Stimulated activated CD4-positive, alpha-beta T cell treated with anti-CD3 and anti-CD28 coated beads, Interleukin-4, amount 100 ng/mL, for 1 hour (primary cell): ENCODE data around the gene BNC2.

Source experiments
- DNase-seq: peaks from one replicate; pipeline ENCODE4 v3.0.0-alpha.2; 2020

Gene BNC2

DNA sequence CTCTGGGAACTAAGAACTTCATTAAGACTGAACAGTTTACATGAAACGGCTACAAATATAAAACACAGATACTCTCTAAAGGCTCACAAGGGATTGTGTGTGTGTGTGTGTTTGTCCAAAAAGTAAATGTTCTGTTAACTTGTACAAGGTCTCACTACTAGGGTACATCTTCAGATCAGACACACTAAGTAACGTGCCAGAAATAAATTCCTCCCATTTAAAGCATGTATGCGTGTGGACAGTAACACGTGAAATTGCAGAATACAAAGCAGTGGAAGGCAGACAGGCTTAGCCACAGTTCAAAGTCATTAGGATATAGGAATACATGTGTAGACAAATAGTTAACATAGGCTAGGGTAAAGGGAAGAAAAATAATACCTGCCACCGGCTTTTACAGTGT, 1.8 kb downstream of the BNC2 start:
- DNase-seq = no peak

DNA sequence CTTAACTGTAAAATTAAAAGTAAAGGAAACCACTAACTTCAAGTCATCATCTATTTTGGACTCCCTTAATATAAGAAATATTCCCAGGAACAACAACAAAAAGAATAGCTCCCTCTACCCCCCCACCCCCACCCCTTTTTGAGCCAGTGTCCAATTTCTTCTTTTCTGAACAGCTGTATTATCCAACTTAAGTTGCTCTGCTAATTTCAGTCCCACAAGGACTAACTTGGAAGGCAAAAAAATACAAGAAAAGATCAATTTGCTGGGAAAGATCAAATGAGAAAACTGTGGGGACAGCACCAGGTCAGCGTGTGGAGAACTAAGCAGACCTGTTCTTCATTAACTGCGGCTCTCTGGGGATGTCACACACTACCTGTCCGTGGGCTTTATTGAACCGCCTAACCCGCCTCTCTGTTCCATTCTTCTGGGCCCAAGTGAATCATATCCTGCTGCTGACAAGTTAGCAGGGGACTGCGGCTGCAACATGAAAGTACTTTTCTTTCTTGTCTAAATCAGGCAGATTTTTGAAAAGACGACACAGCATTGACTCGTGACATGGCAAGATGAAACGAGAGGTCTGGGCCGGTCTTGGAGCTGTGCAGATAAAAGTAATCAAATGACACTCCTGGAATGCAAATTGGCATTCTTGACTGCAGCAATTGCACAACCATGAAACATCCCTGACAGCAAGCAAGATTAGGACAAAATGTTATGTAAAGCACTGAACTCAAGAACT, 2.7 kb downstream of the BNC2 start:
- no peak for DNase-seq

DNA sequence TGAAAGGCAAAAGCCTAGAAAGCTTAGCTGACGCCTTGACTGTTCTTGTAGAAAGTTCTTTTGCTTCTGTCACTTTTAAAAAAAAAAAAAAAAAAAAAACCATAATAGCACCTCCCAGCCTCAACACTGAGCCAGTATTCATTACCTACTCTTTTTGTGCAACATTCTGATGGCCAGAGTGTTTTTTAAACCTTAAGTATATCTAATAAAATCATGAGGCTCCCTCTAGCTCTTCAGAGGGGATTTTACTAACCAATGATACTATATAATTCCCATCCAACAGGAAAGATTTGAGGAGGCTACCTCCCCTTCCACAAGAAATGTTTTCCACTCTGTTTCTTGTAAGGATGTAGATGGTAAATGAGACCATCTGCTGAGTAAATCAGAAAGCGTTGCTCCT, 3.9 kb downstream of the BNC2 start:
- DNase-seq = no peak

DNA sequence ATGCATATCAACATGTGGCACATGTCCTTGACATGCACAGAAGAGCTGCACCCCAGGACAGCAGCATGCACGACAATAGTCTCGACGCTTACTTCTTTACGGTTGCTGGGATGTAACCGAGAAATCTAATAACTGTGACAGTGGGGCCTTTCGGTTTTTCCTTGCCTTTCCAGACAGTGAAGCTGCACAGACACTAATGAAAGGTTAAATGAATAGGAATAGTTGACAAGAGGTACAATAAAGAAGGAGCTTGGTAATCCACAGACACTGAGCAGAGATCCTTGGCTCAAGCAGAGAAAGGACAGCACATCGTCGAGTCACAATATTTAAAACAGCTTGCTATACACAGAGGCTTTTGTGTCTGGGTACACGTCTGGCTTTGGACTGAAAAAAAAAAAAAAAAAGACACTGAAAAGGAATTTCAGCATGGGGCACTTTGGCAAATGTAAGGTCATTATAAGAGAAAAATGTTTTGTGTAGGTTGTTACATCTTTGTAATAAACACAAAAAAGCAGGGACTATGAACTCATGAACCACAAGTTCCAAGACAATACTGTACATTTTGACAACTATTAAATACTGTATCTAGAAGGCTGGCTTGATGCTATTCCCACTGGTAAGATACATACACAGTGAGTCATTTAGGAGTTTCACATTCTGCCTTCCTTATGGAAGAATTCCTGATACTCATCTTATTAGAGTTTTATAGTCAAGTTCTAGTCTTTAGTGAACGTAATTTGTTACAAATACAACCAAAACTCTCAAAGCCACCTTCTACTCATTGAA, 5.6 kb downstream of the BNC2 start:
- no peak for DNase-seq

DNA sequence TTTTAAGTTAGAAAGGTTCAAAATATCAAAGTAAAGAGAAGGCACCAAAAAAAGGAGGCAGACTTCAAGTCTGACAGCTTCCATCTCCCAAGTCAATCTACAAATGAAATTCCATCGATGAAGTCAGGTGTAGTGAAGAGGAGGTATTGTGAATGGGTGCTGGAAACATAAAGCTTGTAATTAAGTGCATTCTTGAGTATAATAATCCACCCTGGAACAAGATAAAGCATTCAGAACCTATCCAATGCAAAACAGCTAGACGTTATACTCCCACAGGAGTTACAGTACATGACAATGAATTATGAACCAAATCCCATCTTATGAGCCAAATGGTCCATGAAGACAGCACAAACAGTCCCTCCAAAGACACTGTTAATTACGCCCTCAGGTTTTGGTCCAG, 22.3 kb downstream of the BNC2 start:
- no peak for DNase-seq

DNA sequence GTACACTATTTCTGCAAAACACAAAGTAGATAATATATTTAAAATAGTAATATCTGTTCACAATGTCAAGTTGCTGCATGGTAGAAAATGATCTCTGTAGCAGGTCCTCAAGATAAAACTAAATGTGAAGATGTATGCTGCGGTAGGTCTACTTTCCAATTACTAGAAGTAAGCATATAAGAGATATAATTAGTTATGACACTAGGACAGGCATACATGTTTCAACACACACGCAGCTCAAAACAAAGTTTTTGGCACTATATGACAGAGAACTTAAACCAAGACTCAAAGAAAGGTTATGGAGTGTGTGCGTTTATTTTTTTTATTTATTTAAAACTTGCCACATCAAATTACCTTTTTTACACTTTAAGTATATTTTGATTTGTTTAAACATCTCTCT, 23.5 kb downstream of the BNC2 start:
- DNase-seq = no peak

DNA sequence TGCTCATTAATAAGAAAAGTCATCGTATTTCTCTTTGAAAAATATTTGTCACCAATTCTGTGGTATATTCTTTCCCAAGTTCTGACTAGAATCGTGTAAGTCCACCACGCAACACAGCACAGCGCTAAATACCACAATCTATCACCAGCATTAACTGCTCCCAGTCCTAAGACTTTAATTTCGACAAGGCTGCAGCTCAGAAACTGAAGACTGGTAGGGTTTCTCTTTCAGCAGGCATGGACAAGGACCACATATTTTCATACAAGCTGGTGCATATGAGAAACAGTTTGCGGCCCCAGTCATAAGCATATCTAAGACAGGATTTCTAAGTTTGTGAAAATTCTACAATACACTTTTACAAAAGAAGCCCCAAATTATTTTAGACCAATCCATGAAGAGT, 24.1 kb downstream of the BNC2 start:
- no peak for DNase-seq

DNA sequence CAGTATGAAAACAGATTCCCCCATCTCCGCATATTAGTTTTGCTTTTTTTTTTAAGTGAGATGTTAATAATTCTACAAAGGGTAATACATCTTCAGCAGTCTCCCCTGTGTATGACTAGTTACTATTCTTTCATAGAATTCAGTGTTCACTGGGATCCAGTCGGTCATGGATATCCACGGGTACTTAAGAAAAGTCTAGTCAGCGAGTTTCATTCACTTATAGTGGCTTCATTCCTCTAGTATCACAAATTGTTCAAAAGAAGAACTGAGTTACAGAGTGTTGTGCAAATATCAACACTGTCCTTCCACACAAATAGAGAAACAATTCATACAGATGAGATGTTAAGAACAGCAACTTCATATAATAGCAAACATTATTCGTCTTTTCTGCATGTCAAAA, 35.7 kb downstream of the BNC2 start:
- DNase-seq = no peak

DNA sequence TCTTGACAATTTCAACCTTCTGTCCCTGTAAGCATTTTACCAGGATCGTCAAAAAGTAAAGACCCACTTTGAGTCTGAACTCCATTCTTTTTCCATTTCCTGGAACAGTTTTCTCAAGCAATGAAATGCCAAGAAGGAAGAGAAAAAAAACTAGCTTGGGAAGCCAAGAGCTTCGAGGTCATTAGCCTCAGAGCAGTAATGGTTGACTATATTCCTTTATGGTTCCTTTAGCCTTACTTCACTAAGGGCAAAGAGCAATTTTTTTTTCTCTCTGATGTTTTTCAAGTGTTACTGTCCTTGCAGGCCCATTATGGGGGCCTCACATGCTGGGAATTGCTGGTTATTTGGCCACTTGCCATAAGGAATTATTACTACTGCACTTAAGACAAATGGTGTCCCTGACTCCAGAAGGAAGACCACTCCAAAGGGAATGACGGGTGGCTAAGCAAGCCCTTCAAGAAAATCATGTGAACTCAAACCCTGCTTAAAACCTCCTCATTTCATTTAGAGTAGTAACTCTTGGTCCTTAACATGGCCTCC, 37.1 kb downstream of the BNC2 start:
- DNase-seq = no peak

DNA sequence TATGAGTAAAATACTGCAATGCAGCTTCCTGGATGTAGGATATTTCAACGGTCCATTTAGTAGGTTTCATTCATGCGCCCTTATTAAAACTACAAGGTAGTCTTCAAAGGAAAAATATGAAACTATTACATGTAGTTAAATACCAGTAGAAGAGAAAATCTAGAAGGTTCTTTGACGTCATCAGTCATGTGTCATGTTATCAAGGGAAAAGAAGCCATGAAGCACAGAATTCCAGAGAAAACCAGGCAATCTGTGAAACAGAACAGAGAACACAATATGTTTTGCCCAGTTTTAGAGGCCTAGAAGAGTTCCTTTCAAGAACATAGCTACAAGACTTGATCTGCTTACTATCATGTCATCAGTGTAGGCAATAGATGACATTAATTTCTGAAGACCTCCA, 38.4 kb downstream of the BNC2 start:
- DNase-seq = no peak

DNA sequence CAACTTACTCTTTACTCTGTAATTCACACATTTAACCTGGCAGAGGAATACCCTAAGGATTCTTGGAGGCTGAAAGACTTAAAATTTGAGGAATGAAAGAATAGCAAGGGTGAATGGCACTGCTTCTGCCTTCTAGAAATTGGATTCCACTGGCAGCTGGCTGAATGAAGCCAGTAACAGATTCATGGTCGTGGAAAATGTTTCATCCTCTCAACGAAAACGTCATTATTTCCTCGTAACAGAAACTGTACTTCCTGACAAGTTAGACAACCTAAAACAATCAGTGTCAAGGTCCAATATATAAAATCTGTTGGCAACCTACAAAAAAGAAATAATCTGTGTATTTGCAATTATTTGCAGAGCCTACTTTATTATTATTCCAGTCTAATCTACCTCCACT, 39.7 kb downstream of the BNC2 start:
- DNase-seq = no peak

DNA sequence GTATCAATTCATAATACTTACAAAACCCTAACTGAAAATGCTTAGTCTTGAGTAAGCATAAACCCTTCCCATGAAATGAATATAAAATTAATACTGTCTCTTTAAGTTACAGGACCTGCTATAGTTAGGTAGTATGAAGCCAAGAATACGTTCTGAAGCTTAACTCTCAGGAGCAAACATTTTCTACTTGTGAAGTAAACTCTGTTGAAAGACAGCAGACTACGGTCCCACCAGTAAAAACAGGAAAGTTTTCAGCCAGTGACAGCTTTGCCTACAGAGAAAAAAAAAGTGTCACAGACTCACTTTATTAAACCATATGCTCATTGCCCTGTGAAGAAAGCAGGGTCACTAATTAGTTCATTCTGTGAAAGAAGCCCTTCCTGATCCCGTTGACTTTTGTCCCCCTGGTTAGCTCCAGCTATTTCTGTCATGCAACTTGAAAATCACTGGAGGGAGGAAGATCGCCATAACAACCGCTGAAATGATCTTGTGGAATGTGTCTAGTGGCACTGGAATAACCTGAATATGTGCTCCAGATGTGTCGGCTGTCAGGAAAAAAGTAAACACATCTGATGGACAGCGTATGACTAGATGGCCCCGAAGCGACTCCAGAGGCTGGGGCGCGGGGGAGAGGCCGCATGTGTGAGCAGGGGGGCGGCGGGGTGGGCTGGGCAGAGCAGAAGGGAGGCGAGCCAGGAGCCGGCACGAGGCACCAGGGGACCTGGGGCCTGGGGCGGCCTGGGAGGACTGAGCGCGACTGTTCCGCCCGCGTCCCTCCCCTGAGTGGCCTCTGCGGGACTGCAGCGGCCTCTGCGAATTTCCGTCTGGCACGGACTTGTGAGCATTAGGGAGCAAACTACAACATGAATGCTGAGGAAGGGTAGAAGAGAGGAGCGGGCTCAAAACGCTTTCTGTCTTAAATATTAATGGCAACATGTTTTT, 41.9 kb downstream of the BNC2 start:
- no peak for DNase-seq

DNA sequence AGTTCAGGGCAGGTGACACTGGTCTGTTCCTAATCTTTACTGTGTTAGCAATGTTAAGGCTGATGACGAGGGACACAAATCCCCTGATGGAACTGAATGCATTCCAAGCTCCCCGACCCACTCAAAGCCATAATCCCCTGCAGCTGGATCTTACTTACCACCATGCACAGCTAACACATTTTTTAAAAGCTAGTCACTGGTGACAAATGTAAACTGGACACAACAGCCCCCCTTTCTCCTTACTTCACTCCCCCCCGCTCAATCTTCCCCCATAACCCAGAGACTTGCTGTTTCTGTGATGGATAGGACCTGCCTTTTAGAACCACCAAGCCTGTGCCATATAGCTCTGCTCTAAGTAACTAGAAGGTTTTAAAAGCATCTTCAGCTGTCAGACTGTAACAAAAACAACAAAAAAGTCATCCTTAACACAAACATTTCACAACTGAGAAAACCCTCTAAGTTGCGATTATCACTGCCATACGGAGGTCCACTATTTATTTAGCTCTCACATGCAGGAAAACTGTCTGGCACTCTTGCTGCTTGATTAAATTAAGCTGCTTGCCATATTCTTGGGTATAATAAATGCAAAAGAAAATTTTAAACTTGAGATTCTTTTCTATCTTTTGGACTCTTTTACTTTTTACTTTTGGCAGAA, 44.4 kb downstream of the BNC2 start:
- DNase-seq = no peak

DNA sequence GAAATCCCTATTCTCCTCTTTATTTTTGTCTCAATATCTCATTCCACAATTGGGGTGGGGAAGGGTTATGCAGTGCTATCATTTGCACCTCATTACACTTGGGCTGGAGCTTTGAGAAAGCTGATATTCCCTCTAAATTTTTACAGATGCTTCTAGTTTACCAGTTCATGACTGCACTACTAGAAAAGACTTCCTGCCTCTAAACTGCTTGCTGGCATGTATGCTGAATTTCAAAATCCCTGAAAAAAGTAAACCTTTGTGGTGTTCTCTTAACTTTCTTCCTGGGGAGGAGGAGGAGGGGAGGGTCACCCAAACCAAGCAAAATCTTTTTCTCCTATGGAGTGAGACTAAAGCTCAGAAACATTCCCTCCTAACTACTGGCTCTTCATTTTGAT, 45.1 kb downstream of the BNC2 start:
- DNase-seq = no peak

DNA sequence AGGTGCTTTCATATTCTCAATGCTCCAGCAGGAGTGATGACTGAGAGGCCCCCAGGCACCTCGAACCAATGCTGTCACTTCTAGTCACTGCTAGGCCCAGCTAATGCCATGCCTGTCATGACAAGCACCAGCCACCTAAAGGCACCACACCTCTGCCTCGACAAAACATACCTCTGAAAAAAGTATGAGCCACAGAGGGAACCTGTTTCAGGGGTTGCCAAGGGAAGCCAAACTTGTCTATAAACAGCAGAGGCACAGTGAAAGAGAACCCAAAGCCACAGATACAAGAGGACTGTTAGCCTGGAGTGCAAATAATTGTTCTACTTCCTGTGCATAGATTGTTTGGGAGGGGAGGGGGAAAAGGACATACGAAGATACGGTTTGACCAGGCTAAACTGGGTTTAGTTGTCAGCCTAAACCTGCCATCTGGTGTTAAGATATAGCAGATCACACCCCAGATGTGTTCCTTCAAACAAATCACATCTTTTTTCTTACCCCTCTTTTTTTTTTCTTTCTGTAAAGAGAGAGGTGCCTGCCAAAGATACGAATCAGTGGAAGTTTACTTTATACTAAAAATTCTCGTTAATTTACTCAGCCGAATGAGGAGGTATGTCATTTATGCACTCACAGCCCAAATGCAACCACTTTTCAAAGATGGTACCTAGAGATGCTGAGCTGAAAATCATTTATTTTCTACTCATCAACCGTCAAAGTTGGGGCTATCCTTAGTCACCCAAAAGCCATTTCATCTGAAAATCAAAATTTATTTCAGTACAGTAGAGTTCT, 45.7 kb downstream of the BNC2 start:
- DNase-seq = no peak

DNA sequence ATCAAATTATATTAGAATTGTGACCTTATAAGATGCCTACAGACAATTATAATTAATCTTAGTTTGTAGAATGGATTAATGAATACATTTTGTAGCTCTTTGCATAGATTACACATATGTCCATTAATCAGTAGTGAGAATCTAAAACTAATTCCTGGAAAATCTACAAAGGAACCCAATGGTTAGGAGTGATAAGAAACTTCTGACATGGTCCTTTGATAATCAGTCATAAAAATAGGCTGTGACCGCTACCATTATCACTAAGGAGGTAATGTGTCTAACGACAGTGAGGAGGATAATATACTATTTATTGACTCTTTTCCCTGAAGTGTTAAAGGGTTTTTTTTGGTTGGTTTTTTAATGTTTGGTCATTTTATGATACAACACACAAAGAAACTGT, 46.6 kb downstream of the BNC2 start:
- DNase-seq = no peak

DNA sequence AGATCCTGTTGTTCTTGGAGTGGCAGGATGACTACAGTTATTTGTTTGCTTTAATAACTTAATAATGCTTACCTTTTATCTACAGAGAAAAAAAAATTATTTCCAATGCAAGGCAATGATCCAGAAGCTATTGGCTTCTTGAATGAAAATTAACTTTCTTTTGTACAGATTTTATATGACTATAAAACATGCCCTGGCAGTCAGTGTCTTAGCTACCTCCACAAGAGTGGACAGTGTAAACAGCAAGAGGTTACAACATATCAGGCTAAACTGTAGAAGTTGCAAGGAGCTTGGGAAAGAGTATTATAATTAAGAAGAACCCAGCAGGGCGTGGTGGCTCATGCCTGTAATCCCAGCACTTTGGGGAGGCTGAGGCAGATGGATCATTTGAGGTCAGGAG, 49.1 kb downstream of the BNC2 start:
- DNase-seq = no peak

DNA sequence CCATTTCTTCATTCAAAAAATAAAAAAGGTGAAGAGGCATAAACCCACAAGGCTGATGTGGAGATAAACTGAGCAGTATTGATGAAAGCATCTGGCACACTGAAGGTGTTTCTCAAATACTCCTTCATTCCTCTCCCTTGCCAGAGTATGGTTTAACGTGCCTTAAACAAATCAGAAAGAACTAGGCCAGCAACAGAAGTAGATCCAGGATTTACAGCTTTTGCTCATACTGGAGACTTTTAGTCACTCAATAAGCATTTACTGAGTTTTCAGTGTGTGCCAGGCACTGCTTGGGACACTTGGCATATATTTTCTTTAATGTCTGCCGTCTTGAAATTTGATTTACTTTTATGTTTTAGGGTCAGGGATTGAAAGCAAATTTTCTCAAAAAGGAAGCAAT, 53.0 kb downstream of the BNC2 start:
- DNase-seq = no peak

DNA sequence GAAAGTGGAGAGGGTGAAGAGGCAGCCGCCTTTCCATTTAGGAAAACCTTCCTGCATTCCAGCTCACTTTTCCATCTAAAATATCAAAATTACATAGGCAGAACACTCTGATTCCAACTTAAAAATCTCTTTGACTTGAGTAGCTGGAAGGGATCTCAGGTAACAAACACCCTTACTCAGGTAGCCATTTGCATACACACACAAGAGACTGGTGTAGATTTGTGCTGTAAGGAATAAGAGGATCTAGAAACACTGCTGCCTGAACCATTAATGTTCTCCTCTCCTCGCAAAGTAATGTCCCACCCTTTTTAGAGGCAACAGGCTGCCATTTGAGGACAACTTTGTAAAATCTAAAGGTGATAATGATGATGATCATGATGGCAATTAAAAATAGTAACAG, 53.5 kb downstream of the BNC2 start:
- DNase-seq = no peak

DNA sequence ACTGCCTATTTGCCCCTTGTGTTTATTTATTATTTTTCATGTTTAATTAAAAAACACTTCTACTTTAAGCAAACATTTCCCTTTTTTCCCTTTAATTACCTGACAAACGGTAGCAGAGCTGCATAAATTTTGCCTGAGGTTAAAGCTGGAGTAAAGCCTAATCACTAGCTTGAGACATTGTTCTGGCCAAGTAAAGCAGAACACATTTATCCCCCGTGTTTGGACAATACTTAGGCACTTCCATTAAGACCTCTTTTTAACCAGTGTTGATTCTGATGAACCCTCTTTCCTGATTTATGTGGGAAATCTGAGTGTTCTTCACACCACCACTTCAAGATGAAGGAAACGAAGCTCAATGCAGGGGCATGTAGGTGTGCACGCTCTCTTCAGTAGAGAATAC, 54.5 kb downstream of the BNC2 start:
- DNase-seq = no peak

DNA sequence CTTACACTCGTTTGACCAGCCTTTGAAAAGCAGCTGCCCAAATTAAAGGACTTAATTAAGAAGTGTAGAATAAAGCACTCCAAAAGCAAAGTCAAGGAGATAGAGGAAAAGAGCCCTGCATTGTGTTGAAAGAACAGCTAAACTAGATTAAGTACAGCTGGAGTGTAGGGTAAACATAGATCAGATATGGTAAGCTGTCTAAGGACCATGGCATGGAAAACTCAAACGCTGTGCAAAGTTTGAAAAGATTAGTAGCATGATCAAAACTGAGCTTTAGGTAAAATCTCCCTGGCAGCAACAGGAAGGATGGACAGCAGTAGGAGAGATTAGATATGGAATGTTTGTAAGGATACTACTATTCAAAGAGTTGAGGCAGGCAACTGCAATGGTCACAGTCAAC, 55.4 kb downstream of the BNC2 start:
- DNase-seq = no peak

DNA sequence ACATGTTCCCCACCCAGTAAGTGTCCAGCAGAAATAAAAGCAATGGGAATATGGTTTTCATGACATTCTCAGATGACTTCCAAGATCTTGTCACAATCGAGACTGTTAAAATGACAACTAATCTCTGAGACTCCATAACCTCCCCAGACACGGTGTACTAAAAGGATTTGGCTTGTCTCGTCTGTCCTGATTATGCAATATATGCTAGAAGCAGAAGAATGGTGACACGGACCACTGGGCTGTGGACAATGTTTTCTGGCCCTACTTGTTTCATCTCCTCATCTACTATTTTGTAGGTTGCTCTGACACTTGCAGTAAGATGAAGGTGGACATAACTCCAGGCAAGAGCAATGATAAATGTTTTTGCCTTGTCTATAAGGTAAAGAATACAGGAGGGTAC, 56.6 kb downstream of the BNC2 start:
- no peak for DNase-seq
